ENCODE data around the gene PPFIA2.

GRCh38 chr12:81520064-81520945 is 238.8 kb downstream of the PPFIA2 start:
- no peak for TF ChIP-seq CTCF (IDR thresholded peaks at IDR 0.05)
- no peak for TF ChIP-seq POLR2A (IDR thresholded peaks at IDR 0.05)
- no peak for TF ChIP-seq EP300 (IDR thresholded peaks at IDR 0.05)

Data from stomach (tissue), 4 donors.